Measurements from ENCODE around the gene WDR77.

Gene WDR77

DNA sequence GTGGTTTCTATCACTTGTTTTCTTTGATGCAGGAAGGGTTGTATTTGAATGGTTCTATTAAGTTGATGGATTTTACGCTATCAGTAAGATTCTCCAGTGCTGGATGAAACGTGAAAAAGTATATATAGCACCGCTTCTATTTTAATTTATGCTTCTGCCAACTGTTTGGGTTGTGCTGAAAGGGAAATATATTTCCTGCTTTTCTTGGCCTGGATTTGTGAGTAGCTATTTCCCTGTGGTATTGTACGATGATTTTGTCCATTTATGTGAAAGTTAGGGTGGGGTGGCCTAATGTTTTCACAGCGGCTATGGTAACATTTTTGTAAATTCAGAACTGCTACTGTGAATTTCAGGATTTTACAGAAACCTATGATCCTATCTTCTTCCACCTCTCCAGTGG is 25.1 kb upstream of the WDR77 start:
- no peak overlapping the region for H3K4me3 ChIP-seq (ENCODE audit: low read depth, low read length)
- DNase-seq (ENCODE audit: low read depth): no peak
- TF ChIP-seq, protein P1, sequence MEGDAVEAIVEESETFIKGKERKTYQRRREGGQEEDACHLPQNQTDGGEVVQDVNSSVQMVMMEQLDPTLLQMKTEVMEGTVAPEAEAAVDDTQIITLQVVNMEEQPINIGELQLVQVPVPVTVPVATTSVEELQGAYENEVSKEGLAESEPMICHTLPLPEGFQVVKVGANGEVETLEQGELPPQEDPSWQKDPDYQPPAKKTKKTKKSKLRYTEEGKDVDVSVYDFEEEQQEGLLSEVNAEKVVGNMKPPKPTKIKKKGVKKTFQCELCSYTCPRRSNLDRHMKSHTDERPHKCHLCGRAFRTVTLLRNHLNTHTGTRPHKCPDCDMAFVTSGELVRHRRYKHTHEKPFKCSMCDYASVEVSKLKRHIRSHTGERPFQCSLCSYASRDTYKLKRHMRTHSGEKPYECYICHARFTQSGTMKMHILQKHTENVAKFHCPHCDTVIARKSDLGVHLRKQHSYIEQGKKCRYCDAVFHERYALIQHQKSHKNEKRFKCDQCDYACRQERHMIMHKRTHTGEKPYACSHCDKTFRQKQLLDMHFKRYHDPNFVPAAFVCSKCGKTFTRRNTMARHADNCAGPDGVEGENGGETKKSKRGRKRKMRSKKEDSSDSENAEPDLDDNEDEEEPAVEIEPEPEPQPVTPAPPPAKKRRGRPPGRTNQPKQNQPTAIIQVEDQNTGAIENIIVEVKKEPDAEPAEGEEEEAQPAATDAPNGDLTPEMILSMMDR (IDR thresholded peaks at IDR 0.05; ENCODE audit: insufficient read depth, low read depth, low read length, missing control alignments): no peak

DNA sequence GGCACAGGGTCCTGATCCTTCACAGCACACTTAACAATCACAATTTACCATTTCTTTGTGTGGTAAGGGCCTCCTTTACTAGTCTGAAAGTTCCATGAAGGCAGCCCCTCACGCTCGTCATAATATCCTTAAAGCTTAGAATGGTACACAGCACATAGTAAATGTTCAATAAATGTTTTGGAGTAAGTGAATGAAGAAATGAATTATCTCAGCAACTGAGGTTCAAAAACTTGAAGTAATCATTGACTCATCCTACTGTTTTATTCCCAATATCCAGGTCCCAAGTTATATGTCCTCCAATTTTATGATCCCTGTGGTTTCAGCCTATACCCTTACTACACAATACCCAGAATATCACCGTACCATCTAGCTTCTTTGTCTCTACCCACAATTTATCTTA is 22.5 kb upstream of the WDR77 start:
- TF ChIP-seq, protein P1 (IDR thresholded peaks at IDR 0.05; ENCODE audit: insufficient read depth, low read depth, low read length, missing control alignments): no peak
- DNase-seq (ENCODE audit: low read depth): no peak
- H3K4me3 ChIP-seq (ENCODE audit: low read depth, low read length): no peak overlapping the region

DNA sequence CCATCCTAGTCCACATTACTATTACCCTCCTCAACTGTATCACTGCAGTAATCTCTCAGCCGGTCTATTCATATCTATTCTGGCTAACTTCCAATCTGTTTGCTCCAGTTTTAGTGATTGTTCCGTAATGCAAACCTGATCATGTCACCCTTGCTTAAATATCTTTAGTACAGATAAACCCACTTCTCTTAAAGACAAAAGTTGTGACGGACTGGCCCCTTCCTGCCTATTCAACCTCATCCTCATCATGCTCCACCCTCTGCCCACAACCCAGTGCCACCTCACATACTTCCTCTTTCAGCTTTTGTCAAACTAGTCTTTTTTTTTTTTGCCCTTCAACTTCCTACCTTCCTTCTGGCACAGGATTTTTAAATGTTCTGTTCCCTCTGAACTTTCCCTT is 22.0 kb upstream of the WDR77 start:
- DNase-seq (ENCODE audit: low read depth): peak; percentile 66
- TF ChIP-seq, protein P1 (IDR thresholded peaks at IDR 0.05; ENCODE audit: insufficient read depth, low read depth, low read length, missing control alignments): no peak
- H3K4me3 ChIP-seq (ENCODE audit: low read depth, low read length): no peak overlapping the region

DNA sequence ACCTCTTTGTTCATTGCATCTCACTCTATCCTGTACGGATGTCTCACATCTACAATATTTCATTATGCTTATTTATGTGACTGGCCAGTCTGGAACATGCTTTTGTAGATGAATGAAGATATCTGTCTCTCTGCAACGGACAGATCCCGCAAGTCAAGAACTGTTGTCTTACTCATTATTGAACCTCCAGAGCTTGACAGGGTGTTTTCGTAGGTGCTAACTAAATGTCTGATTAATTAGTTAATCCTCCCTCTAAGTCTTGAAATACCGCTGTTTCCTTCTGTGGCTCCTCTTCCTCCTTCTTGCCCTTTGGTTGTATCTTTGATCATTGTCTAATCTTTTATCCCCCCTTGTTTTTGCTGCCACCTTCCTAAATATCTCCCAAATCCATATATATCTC is 21.5 kb upstream of the WDR77 start:
- no peak for DNase-seq (ENCODE audit: low read depth)
- TF ChIP-seq, protein P1 (IDR thresholded peaks at IDR 0.05; ENCODE audit: insufficient read depth, low read depth, low read length, missing control alignments): no peak
- no peak overlapping the region for H3K4me3 ChIP-seq (ENCODE audit: low read depth, low read length)

DNA sequence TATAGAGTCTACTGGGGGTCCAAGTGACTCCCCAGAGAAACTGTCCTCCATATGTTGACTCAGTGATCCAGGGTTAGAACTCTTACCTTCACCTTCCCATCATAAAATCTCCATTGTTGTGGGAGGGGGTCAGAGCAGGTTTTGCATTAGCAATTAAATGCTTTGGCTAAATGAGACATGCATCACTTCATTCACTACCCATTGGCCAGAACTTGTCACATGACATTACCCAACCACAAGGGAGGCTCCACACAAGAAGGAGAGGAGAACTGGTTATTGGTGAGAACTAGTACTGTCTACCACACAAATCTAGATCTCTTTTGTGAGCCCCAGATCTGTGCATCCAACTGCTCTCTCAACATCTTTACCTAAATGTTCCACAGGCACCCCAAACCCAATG is 20.5 kb upstream of the WDR77 start:
- H3K4me3 ChIP-seq (ENCODE audit: low read depth, low read length): no peak overlapping the region
- no peak for DNase-seq (ENCODE audit: low read depth)
- TF ChIP-seq, protein P1 (IDR thresholded peaks at IDR 0.05; ENCODE audit: insufficient read depth, low read depth, low read length, missing control alignments): no peak

DNA sequence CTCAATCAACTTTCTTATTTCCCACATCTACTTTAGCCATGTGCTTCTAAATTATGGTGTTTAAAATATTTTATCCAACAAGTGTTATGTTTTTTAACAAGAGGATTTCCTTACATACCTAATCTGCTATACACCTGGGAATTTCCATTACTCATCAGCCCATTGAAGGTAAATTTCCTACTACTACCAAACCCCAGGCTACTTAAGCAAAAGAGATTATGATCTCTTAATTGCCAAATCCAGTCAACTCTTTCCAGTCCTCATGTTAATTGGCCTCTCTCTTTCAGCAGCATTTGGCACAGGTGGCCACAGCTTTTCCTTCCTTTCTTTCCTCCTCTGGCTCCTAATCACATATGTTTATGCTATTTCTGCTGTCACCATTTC is 19.7 kb upstream of the WDR77 start:
- TF ChIP-seq, protein P1 (IDR thresholded peaks at IDR 0.05; ENCODE audit: insufficient read depth, low read depth, low read length, missing control alignments): no peak
- no peak for DNase-seq (ENCODE audit: low read depth)
- no peak overlapping the region for H3K4me3 ChIP-seq (ENCODE audit: low read depth, low read length)

DNA sequence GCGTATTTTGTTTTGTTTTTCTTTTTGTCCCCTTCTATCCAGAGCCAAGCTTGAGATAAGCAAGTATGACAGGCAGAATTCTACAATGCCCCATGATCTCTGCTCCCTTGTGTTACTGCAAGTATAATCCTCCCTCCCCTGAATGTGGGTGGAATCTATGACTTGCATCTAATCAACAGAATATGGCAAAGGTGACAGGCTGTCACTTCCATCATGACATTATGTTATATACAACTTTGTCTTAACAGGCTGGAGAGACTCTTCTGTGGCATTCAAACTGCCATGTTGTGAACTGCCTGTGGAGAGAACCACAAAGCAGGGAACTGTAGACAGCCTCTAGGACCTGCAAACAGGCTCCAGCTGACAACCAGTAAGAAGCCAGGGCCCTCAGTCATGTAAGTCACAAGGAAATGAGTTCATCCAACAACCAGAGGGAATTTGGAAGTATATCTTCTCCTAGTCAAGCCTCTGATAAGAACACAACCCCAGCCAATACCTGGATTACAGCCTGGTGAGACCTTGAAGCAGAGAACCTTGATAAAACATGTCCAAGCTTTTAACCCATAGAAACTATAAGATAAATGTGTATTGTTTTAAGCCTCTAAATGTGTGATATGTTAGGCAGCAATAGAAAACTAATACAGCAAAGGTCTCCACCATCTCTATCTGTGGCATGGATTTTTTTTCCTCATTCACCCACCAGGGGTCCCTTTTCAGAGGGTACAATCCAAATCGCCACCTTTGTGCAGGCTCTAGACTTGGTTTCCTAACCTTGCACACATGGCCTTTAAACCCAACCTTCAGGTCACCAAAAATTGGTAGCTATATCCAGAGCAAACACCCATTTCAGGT is 19.0 kb upstream of the WDR77 start:
- no peak for DNase-seq (ENCODE audit: low read depth)
- no peak overlapping the region for H3K4me3 ChIP-seq (ENCODE audit: low read depth, low read length)
- TF ChIP-seq, protein P1 (IDR thresholded peaks at IDR 0.05; ENCODE audit: insufficient read depth, low read depth, low read length, missing control alignments): no peak

Data from GM12865 (cell line).